Stimulated activated CD4-positive, alpha-beta T cell treated with anti-CD3 and anti-CD28 coated beads, Interleukin-1b, Interleukin-23, amount 100 ng/mL, for 4 hours (primary cell): ENCODE measurements around the gene BLACAT1.
"Not testable (repeated sequence)": the region's sequence is repeated elsewhere in the genome, so short reads cannot be mapped to it uniquely, and the experiment has no call there.

ENCODE experiments used
- DNase-seq, 2 donors: peaks; one replicate each; pipeline ENCODE4 v3.0.0-alpha.2; 2020; ENCODE audit warnings: low read depth in 2 of 2

BLACAT1 gene

DNA sequence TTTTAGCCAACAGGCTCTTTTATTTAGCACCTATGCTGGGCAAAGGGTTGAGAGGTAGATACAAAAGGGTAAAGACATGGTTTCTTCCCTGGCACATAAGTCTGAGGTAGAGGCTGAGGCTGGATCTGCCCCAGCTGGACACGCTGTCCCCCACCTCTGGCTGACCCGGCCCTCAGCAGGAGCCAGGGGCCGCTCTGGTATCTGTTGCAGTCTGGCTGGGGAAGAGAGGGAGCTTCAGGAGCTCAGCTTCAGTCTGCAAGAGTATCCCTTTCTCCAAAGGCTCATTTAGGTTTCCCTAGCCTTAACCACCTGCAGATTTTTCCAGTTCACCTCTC is 14.2 kb downstream of the BLACAT1 start:
- DNase-seq, result no peak

DNA sequence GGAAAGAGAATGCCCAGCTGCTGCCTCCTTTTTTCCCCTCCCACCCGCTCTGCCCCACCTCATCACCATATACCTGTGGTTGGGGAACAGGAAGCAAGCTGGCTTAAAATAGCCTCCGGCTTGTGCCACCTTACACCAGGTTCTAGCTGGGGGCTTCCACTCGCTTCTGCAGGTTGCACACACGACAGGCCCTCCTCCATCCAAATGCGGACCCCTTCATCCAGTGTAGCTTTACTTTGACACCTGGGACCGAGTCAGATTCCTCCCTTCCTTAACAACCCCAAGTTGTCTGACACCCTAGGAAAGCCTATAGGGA is 14.6 kb downstream of the BLACAT1 start:
- no peak for DNase-seq

DNA sequence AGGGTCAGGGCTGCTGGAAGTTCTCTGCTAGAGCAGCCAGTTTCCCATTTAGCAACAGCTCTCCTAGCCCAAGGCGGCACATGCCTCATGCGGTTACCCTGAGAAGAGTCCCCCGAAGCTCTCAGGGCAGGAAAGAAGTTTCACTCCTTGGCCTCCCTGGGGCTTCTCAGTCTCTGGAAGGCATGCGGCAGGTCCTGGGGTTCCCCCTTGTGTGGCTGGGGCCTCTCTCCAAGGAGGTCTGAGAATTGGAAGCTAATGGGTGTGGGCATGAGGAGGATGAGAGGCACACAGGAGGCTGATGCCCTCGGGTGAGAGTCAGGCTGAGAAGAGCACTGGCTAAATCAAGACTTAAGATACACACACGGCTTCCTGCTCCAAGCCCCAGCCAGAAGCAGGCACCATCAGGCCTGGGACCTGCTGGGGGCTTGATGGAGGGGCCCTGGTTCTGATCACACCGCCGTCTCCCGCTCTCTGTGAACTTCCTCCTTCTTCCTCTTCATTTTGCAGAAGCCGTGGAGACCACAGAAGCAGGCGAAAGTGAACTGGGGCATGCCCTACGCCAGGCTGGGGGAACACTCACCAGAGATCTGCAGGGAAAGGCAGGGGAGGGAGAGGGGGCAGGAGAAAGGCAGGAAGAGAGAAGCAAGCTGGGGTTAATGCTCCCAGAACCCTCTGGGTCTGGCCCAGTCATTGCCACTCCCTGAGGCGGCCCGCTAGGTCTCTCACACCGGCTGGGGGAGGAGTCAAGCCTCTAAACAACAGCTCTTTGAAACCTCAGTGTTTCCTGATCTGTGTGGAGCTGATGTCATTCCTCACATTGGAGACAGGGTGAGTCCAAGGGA is 15.1 kb downstream of the BLACAT1 start:
- DNase-seq, result peak; percentile 47 to 49

DNA sequence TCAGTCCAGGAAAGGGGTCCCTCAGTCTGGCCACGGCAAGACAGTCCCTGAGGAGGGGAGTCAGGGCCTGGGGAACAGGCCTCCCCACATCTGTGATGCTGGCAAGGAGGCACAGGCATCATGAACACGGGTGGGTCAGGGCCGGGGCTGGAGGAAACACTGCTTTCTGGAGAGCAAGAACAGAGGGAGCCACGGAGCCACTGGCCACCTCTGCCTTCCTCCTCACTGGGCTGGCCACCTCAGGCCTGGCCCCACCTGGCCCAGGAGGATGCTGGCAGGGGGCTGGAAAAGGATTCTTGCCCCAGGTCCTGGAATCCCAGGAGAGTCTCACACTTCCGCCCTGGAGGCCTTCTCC is 15.7 kb downstream of the BLACAT1 start:
- no peak for DNase-seq

DNA sequence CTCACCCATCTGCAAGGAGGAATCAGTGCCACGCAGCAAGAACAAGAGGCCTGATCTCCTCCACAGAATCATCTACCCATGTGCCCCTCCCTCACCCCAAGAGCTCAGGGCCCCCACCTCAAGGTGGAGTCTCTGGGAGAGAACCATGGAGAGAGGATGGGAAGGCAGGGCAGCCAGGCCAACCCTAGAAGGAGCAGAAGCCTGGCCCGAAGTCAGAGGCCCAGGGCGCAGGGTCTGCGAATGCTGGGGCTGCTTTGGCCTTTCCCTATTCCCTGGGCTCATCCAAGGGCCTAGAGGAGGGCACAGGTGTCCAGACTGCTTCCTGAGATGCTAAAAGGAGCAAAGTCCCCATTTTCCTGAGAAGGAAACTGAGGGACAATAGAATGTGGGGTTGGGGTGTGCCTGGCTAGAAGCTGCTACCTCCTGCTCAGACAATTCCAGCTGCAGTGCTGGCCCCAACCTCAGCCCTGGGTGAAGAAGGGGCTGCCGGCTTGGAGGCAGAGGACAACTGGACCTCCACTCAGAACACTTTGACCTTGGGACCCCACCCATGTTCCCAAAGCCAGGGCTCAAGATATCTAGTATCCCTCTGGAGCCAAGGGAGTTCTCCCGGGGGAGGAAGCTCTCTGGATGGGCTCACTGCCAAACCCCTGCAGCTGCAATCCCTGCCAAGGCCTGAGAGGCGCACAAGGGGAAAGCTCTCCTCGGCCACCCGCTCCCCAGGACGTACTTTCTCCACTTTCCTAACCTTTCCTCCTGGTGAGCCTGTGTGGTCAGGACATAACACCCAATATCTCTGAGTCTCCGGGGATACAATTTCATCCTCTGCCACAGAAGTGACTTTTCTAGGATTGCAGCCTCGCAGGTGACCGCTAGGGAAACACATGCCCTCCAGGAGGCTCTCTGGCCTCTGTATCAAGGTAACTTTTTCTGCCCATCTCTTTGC is 17.4 kb downstream of the BLACAT1 start:
- DNase-seq, result no peak

DNA sequence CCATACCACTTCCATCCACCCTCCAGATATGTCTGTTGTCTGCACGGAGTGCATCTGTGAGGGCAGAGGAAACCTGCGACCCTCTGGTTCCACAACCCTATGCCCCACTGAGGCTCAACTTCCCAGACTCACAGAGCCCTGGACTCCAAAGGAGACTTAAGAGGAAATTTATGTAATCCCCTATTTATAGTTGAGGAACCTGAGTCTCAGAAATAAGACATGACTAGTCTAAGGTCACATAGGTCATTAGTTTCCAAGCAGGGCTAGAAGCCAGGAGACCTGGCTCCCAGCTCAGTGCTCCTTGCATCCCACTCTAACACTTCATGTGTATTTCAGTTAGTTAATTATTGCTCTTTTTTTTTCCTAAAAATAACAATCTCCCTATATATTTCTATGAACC is 18.3 kb downstream of the BLACAT1 start:
- no peak for DNase-seq

DNA sequence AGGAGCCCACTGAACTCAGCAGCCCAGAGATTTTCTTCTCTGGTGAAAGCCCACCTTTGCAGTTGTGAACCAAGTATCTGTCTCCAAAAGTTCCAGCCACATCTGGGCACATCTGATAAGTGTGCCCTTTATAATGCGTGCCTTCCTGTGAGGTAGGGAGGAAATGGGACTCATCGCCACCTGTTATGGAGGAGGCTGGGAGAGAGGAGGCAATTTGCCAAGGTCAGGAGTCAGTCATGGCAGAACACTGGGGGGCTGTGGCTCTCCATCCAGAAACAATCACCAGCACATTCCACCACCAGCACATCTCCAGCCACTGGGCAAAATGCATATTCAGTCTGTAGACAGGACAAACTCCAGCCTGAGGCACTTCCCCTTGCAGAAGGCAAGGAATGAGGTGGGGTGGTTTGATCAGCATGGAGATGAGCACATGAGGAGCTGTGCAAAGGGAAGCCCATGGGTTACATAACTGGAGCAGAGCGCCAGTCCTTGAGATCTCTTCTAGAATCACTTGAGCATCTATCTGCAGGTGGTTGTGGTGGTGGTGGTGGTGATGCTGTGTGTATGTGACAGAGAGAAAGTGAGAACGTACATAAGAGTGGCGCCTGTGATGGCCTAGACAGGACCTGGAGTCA is 19.0 kb downstream of the BLACAT1 start:
- DNase-seq, result no peak

DNA sequence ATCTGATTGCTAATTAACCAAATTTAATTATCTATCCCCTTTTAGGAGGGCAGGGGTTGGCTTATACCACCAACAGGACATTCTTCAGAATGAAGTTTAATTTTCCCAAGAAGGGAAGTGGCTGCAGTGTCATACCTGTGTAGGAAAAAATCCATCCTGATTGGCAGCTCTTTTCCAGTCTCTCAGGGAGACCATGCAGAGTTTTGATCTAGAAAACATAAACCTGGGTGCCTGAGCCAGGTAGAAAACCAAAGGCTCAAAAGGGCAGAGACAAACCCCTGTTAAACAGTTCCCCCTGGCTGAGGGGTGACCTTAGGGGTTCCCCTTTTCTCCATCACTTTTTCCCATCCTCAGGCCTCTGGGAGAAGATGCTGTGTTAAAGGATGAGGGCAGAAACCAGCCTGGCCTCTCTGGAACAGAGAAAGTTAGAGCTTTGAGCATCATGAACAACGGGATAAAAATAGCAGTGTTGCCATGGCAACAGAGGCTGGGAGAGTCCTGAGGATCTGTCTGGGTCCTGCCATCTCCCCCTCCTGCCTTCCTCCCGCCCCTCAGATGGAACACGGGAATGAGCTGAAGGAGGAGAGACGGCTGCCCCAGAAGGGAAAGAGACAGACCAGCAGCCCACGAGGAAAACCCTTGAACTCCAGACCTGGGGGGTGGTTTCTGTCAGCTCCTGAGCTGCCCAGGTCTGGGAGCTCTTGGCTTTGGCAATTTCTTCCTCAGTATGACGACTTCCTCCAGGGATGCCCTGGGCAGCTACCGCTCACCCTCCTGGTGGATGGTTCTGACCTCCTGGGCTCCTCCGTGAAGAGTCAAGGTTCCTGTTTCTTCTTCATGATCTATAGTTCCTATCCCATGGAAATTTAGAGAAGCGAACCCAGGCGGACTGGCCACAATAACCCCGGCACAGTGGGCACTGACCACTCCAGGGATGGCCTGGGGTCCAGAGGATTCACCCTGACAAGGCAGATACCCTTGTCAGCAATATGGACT is 20.0 kb downstream of the BLACAT1 start:
- no peak for DNase-seq

DNA sequence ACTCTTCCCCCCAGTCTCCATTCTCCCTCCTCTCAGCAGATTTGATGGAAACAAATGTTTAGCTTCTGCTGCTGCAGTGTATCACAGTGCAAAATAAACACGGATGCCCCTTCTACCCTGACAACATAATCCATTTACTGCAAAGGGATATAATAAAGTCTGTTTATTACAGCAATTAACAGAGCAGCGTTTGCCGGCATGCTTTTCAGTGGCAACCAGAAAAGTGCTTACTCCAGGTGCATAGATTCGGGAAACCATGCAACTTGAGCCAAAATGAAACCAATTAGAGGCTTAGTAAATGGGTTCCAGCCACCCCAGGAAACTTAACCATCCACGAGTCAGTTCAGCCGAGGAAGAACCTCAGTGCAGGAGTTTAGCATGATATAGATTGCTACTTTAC is 21.1 kb downstream of the BLACAT1 start:
- no peak for DNase-seq

DNA sequence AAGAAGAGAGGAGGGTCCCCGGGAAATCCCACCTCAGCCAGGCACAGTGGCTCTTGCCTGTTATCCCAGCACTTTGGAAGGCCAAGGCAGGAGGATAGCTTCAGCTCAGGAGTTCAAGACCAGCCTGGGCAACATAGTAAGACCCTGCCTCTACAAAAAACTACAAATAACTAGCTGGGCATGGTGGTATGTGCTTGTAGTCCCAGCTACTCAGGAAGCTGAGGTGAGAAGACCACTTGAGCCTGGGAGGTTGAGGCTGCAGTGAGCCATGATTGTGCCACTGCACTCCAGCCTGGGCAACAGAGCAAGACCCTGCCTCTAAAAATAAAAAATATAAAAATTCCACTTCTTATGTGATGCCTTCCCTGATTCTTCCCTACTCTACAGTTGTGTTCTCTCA is 23.2 kb downstream of the BLACAT1 start:
- not testable (repeated sequence) for DNase-seq

DNA sequence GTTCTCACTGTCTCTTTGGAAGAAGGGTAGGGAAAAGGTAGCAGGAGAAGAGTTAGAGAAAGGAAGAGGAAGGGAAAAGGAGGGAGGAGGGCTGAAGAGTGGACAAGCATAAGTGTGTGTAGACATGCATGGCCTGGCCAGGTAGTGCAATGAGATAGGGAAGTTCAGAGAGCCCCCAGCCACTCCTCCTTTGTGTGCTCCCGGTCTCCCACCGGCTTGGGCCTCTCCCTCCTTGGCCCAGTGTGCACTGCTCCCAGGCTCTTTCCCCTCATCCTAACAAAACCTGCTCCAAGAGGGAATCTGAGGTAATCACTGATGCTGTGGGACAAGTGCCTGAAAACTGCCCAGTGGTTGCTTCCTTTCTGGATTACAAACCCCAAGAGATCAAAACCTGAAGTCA is 23.7 kb downstream of the BLACAT1 start:
- DNase-seq, result no peak

DNA sequence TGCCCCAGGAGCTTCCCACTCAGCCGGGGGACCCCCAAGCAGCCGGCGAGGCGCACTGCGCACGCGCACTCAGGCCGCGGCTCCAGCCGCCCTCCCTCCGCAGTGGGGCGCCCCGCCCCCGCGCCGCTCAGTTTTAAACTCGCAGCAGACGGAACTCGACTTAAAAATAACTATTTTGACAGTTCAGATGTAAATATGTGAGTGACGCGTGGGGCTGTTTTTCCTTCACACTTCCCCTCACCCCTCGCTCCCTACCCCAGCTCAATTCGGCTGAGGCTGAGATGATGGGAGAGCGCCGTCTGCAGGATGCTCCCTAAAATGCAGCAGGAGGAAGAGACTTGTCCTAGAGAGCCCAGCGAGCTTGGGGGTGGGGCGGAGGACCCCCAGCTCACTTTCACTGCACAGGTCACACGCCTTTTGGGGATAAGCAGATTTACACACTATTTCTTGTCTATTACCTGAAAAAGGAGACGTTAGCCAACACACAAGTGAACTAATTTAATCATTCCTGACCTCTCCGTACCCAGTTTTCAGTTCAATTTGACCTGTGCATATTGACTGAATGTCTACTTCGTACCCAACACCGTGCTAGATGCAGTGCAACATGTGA is 25.0 kb downstream of the BLACAT1 start:
- DNase-seq, result peak; percentile 26 to 50

DNA sequence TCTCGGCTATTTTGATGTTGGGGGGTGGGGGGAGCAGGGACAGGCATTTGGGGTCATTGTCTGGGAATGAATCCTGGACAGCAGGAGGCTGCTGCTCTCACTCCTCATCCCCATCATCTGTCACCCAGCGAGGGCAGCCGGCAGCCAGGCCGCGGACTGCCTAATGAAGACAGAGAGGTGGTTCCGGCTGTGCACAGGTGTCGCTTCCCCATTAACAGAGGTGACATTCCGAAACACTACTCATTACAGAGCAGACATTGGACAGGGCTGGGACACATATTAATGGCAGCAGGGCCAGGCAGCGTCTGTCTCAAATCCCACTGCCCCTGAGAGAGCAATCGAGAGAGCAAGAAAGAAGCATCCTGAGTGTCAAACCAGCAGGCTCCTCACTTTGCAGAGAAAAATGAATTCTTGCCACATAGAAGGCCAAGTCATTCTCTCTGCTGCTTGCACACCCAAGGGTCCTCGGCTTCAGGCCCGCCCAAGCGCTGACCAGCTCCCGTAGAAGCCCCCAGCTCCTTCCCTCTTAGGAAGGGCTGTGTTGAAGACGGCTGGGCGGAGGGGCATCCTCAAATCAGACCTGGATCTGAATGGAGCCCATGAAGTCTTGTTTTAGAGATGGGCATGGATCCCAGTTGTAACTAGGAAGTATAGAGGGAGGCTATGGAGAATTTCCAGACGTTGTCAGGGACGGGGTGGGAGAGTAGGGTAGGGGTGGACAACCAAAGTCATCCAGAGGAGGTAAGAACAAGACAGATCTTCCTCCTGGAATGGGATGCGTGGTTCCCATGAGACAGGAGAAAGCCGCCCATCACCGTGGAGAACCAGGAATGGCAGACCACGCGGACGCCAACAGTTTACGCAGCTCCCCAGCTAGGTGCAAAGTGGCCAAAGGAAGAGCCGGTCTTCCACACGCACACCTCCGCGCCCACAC is 25.8 kb downstream of the BLACAT1 start:
- no peak for DNase-seq

DNA sequence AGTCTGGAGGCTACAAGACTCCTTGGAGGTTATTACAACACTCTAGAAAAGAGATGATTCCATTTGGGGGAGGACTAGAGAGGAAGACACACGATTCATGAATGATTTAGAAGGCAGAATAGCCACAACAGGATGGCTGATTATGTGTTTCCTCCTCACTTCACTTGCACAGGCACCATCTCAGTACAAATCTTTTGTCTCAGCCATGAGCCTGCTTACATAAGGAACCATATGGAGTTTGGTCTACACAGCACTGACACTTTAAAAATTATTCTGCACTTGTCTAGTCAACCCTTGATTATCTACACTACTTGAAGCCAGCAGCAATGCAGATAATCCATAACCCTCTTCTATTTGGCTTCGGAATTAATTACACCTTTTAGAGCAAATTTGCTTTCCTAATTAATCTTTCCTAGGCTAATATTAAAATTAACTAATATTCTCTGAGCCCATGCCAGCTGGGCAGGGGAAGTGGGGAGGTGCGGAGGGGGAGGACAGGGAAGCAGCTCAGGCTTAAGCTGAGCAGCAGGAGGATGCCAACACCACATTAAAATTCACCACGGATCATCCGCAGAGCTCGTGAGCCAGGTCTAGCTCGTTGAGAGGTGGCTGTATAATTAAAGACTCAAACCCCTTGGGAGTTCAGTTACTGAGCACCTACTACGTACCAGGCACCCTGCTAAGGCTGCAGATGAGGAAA is 30.8 kb downstream of the BLACAT1 start:
- no peak for DNase-seq

DNA sequence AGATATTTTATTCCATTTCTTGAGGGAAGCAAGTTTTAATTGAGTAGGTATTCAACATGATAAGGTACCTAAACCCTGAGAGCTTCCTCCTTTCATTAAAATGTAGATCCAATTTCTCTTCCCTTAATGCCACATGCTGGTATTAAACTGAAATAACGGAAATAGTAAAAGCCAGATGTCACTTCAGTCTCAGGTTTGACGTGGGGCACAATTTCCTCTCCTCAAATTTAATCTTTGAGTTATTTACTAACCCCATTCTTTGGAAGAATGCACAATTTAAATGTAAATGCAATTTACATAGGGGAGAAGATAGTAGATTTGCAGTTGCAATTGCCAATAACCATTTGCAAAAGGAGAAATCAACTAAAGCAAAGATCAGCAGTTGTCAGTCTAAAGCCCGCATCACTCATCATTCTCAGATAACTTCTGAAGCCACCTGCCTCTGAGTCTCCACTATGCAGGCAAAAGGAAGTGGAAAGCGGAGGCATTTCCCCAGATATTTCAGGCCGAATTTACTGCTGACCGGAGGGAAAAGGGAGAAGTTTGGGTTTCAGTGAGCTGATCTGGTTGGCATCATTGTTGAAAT is 31.9 kb downstream of the BLACAT1 start:
- DNase-seq, result no peak

DNA sequence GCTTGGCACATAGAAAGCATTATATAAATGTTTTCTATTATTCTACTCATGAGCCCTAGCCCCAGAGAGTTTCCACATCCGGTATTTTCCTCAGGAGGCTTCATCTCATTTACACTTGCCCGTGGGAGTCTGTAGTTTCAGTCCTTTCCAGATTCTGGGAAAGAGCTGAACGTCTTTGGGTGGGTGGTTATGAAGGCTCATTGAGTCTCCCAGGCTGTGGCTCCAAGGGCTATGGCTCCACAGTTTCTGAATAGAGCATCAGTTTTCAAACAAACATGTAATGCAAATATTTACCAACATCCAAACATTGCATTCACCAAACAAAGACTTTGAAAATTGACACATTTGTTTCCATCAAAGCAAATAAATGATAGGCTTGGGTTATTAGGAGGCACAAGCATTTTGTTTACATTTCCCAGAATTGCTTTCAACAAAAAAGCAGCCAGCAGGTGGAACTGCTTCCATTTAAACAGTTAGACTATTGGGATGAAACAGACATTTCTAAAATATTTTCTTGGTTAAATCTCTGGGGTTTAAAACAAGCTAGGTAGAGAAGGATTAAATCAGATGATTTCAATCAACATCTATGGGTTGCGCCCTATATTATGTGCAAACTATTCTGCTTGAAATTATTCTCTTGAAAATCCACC is 32.7 kb downstream of the BLACAT1 start:
- DNase-seq, result no peak

DNA sequence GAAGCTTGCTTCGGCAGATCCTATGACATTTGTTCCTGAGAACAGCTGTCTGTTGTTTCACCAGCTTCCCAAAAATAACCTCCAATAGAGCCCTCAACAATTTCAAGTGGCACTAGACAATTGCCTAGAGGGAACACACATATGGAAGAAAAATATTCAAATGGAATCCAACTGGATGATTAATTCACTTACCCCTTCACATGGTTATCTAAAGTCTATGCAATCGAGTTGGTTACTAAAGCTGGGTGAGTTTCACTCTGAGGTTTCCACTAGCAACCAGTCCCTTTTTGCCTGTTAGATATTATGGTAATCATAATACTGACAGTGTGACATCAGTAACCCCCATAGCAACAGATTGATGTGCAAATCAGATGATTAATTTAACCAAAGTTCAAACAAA is 34.0 kb downstream of the BLACAT1 start, which contains the start of gene LEMD1:
LEMD1 (minus strand) TSS at position 259 of the 400 bp plus-strand sequence. CDS start 1,520 bp downstream, outside the sequence.
- no peak for DNase-seq

DNA sequence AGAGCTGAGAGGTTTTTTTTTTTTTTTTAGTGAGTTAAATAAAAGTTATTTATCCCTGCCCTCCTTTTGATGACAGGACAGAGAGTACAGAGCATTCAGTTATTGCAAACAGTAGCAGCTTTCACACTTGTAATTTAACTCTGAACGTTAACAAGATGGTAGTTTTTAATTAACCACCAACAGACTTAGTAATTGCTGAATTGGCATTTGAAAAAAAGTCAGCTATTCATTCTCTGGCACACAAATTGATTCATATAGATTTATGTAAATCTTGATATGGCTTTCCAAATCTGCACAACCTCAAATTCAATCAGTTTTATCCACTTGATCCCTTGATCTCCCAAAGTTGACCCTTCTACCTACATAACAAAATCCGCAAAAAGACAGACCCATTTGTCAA is 34.9 kb downstream of the BLACAT1 start:
- DNase-seq, result no peak
